LNCaP clone FGC (cell line): ENCODE data around the gene COPZ2.

Source experiments
- DNase-seq: peaks from one replicate; pipeline ENCODE4 v3.0.0-alpha.2; 2011; ENCODE audit warnings: low read depth
- H3K4me3 ChIP-seq: 2 replicates; pipeline ENCODE4 v1.5.1; 2011; ENCODE audit warnings: mild to moderate bottlenecking, low read depth, low read length, control low read depth
- CTCF ChIP-seq: IDR thresholded peaks from 2 replicates; pipeline ENCODE4 v1.5.1; 2012; ENCODE audit warnings: mild to moderate bottlenecking; ENCODE audit not compliant: control insufficient read depth, insufficient read depth; ENCODE audit errors: extremely low read depth

COPZ2 gene

GRCh38 chr17:48051706-48052486 is 14.3 kb upstream of the COPZ2 start:
- DNase-seq = no peak
- no peak overlapping the region for H3K4me3 ChIP-seq
- TF ChIP-seq CTCF = 0 out of 2 replicates have a peak, but pooled peaks have one; percentile 12

- H3K4me3 ChIP-seq = no peak overlapping the region
- TF ChIP-seq CTCF = no peak
- DNase-seq = no peak
Measured at GRCh38 chr17:48051283-48051682, 13.7 kb upstream of the COPZ2 start.

GRCh38 chr17:48048384-48049126 is 11.0 kb upstream of the COPZ2 start:
- DNase-seq = peak; percentile 69
- TF ChIP-seq CTCF = no peak

GRCh38 chr17:48047741-48048383 is 10.3 kb upstream of the COPZ2 start, which contains the start of gene NFE2L1:
NFE2L1 (plus strand) TSS chr17:48048359; CDS start chr17:48051119, 2,760 bp downstream.
- TF ChIP-seq CTCF = no peak
- peak within 1 kb of the TSS; percentile 88 for H3K4me3 ChIP-seq
- DNase-seq = peak; percentile 100

More at GRCh38 chr17:48048384-48049126, 11.0 kb upstream of the COPZ2 start:
- peak overlapping the region; percentile 88 for H3K4me3 ChIP-seq

GRCh38 chr17:48047113-48047740 is 9.6 kb upstream of the COPZ2 start:
- H3K4me3 ChIP-seq = peak overlapping the region; percentile 88
- no peak for TF ChIP-seq CTCF
- no peak for DNase-seq

- no peak for DNase-seq
- TF ChIP-seq CTCF = no peak
- H3K4me3 ChIP-seq = peak overlapping the region; percentile 88
Measured at GRCh38 chr17:48046296-48046695, 8.7 kb upstream of the COPZ2 start.
